Panc1 (cell line): ENCODE results near the gene MOG. TPM values are rescaled to one million over a fixed set of nuclear protein-coding genes. Genes with fewer than 3 reads are reported as not detected.
A peak's percentile ranks its signal among the peaks of the same experiment; 100 is the strongest.

Experiments used
- ATAC-seq: fragments of 200-7000 bp; cut with Tn5 transposase; 2 replicates; pipeline ENCODE4 v1.9.1; 2020; ENCODE audit warnings: mild to moderate bottlenecking, moderate library complexity
- BruUV-seq: library from RNA; stranded (reverse); fragments of 400-500 nt; replicated peaks from 2 replicates; lab custom pipeline; 2021; lab: Mats Ljungman, UMichigan
- CTCF ChIA-PET: fragments of 300-600 bp; sonication (Branson Sonifier 250); formaldehyde crosslinking; loops from one replicate; lab custom pipeline; 2022; ENCODE audit warnings: antibody characterized with exemption; lab: Charles Lee
- POLR2A ChIA-PET: fragments of 300-600 bp; sonication (Branson Sonifier 250); formaldehyde crosslinking; loops from one replicate; lab custom pipeline; 2022; ENCODE audit warnings: antibody characterized with exemption; lab: Charles Lee
- DNase-seq: peaks from one replicate; pipeline ENCODE4 v3.0.0-alpha.2; 2010; ENCODE audit warnings: low read depth, low spot score
- H3K27ac ChIP-seq: 2 replicates; pipeline ENCODE4 v1.5.1; 2011; ENCODE audit warnings: mild to moderate bottlenecking, low read length, inconsistent platforms
- H3K27me3 ChIP-seq: fragments of 200-500 bp; sonication (Bioruptor generic); 2 replicates; pipeline ENCODE4 v1.6.0; 2014; ENCODE audit warnings: low read length, inconsistent platforms; ENCODE audit not compliant: control insufficient read depth, insufficient read depth
- H3K36me3 ChIP-seq: fragments of 200-500 bp; sonication (Bioruptor generic); 2 replicates; pipeline ENCODE4 v1.5.1; 2014; ENCODE audit warnings: inconsistent platforms, mild to moderate bottlenecking, low read length, moderate library complexity; ENCODE audit not compliant: control insufficient read depth, insufficient read depth
- H3K4me1 ChIP-seq: 2 replicates; pipeline ENCODE4 v1.5.1; 2011; ENCODE audit warnings: inconsistent platforms, mild to moderate bottlenecking, low read length, moderate library complexity; ENCODE audit not compliant: control insufficient read depth, insufficient read depth
- H3K4me3 ChIP-seq, 2 experiments: 2 replicates each; pipeline ENCODE4 v1.5.1; 2011 to 2012; ENCODE audit warnings: low read depth in 2 of 2, low read length in 2 of 2, mild to moderate bottlenecking in 2 of 2, inconsistent platforms in 1 of 2, moderate library complexity in 1 of 2
- H3K9me3 ChIP-seq: fragments of 200-500 bp; sonication (Bioruptor generic); 2 replicates; pipeline ENCODE4 v1.5.1; 2014; ENCODE audit warnings: low read depth, mild to moderate bottlenecking, inconsistent platforms, low read length, moderate library complexity; ENCODE audit not compliant: control insufficient read depth, insufficient read depth
- POLR2AphosphoS5 ChIP-seq: IDR thresholded peaks from 2 replicates; pipeline ENCODE4 v1.6.1; 2012; ENCODE audit warnings: mild to moderate bottlenecking, low read depth, low read length, moderate library complexity
- SIN3A ChIP-seq: IDR thresholded peaks from 2 replicates; pipeline ENCODE4 v1.6.1; 2012; ENCODE audit warnings: low read depth, mild to moderate bottlenecking, low read length, moderate library complexity, borderline replicate concordance; ENCODE audit not compliant: insufficient read depth
- TCF7L2 ChIP-seq: IDR thresholded peaks from 2 replicates; pipeline ENCODE4 v1.6.1; 2011; ENCODE audit warnings: mild to moderate bottlenecking, low read depth, low read length, inconsistent platforms
- in situ Hi-C: cut with HindIII; loops from 2 replicates; pipeline ENCODE4 v1.10.0; 2016; ENCODE audit warnings: low sequenced_read_pairs, low pct_unique_long_range_greater_than_20kb
- intact Hi-C: fragments of 100-400 bp; cut with micrococcal nuclease; formaldehyde crosslinking; loops from one replicate; pipeline ENCODE4 v1.10.0; 2022; ENCODE audit not compliant: unreplicated experiment
- total RNA-seq: library from RNA; stranded (reverse); gene quantifications from one replicate; pipeline ENCODE4 v1.2.1, GENCODE V29; 2021; ENCODE audit not compliant: unreplicated experiment
- TF ChIP-seq, protein P1 (sequence below): fragments of 450-650 bp; IDR thresholded peaks from 2 replicates; pipeline ENCODE4 v1.5.1; 2017; ENCODE audit warnings: mild to moderate bottlenecking
- TF ChIP-seq, protein P2 (sequence below), 2 experiments: IDR thresholded peaks; 2 replicates each; pipeline ENCODE4 v1.6.1; 2011 to 2012; ENCODE audit warnings: low read depth in 2 of 2, control low read depth in 1 of 2, low read length in 1 of 2, mild to moderate bottlenecking in 1 of 2, moderate library complexity in 1 of 2; ENCODE audit not compliant: insufficient read depth in 1 of 2

MOG gene
- total RNA-seq, 1 experiment from 2014 or later = not detected

DNA sequence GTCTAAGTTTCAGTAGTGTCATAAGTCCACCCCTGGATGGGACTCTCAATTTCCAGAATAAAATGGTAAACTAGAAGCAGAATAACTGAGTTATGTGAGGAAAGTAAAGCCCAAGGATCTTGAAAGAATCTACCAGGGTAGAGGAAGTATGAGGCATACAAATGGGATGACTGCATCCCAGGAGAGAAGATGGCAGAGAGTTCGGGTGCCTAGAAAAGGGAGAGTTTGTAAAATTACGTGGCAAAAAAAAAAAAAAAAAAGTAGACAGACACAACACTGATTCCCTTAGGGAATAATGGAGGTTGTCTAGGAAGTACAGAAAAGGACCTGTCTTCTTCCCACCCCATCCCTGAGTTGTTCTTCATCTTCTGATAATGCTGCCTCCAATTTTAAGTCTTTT lies 27.3 kb upstream of the MOG start:
- BruUV-seq = TSS peak; percentile 71

DNA sequence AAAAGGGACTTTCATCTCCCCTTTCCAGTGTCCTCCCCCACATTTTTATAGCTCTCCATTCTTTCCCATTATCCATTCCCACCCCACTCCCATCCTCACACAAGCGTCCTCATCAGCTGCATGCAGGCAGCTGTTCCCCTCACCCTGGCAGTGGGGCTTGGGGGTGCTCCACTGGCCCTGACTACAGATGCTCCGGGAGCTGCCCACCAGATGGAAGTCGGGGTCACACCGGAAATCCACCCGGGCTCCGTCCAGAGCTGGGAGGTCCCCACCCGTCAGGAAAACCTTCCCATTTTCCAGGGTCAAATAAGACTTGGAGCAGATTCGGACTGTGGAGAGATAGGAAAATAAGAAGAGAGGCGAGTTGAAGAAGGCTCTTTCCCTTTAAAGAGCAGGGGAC lies 26.6 kb upstream of the MOG start:
- Histone ChIP-seq H3K27ac (no peak overlapping the region), H3K4me1 (no peaks in the 10 kb centered on the region), H3K4me3 (no peak overlapping the region), H3K27me3 (peaks cover 19% of the 10 kb centered on the region), H3K36me3 (peaks cover 2% of the 10 kb centered on the region; the same call in 1 of the 2 replicates), H3K9me3 (no peaks in the 10 kb centered on the region)
- ChIA-PET CTCF (no interaction called here), POLR2A (no interaction called here)
- TF ChIP-seq SIN3A (no peak), POLR2AphosphoS5 (no peak), TCF7L2 (no peak)
- TF ChIP-seq, protein P1, sequence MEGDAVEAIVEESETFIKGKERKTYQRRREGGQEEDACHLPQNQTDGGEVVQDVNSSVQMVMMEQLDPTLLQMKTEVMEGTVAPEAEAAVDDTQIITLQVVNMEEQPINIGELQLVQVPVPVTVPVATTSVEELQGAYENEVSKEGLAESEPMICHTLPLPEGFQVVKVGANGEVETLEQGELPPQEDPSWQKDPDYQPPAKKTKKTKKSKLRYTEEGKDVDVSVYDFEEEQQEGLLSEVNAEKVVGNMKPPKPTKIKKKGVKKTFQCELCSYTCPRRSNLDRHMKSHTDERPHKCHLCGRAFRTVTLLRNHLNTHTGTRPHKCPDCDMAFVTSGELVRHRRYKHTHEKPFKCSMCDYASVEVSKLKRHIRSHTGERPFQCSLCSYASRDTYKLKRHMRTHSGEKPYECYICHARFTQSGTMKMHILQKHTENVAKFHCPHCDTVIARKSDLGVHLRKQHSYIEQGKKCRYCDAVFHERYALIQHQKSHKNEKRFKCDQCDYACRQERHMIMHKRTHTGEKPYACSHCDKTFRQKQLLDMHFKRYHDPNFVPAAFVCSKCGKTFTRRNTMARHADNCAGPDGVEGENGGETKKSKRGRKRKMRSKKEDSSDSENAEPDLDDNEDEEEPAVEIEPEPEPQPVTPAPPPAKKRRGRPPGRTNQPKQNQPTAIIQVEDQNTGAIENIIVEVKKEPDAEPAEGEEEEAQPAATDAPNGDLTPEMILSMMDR = no peak
- TF ChIP-seq, protein P2, sequence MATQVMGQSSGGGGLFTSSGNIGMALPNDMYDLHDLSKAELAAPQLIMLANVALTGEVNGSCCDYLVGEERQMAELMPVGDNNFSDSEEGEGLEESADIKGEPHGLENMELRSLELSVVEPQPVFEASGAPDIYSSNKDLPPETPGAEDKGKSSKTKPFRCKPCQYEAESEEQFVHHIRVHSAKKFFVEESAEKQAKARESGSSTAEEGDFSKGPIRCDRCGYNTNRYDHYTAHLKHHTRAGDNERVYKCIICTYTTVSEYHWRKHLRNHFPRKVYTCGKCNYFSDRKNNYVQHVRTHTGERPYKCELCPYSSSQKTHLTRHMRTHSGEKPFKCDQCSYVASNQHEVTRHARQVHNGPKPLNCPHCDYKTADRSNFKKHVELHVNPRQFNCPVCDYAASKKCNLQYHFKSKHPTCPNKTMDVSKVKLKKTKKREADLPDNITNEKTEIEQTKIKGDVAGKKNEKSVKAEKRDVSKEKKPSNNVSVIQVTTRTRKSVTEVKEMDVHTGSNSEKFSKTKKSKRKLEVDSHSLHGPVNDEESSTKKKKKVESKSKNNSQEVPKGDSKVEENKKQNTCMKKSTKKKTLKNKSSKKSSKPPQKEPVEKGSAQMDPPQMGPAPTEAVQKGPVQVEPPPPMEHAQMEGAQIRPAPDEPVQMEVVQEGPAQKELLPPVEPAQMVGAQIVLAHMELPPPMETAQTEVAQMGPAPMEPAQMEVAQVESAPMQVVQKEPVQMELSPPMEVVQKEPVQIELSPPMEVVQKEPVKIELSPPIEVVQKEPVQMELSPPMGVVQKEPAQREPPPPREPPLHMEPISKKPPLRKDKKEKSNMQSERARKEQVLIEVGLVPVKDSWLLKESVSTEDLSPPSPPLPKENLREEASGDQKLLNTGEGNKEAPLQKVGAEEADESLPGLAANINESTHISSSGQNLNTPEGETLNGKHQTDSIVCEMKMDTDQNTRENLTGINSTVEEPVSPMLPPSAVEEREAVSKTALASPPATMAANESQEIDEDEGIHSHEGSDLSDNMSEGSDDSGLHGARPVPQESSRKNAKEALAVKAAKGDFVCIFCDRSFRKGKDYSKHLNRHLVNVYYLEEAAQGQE (IDR thresholded peaks at IDR 0.05; ENCODE audit: insufficient read depth in 1 of 2, low read depth in 2 of 2, low read length in 1 of 2) = no peak
- in situ Hi-C loops (no loop called here), intact Hi-C loops (no loop called here)
- ATAC-seq = no peak
- no peak for DNase-seq
- BruUV-seq = no TSS peak

More for the DNA sequence above, 27.3 kb upstream of the MOG start:
- intact Hi-C loops = no loop called here
- Histone ChIP-seq H3K27ac (no peak overlapping the region), H3K36me3 (peaks cover 2% of the 10 kb centered on the region; the same call in 1 of the 2 replicates), H3K9me3 (no peaks in the 10 kb centered on the region), H3K27me3 (peaks cover 21% of the 10 kb centered on the region), H3K4me3 (no peak overlapping the region), H3K4me1 (no peaks in the 10 kb centered on the region)
- CTCF ChIA-PET = no interaction called here
- TF ChIP-seq, protein P2 (IDR thresholded peaks at IDR 0.05; ENCODE audit: insufficient read depth in 1 of 2, low read depth in 2 of 2, low read length in 1 of 2) = no peak
- TF ChIP-seq POLR2AphosphoS5 = no peak
- TF ChIP-seq, protein P1 = no peak
- in situ Hi-C loops = no loop called here
- DNase-seq = no peak
- POLR2A ChIA-PET = no interaction called here
- no peak for ATAC-seq
